GM19452 (cell line): ENCODE measurements around the gene UFSP1.
"Not testable (repeated sequence)": the region's sequence is repeated elsewhere in the genome, so short reads cannot be mapped to it uniquely, and the experiment has no call there.

Source experiments
- ATAC-seq: cut with Tn5 transposase; IDR thresholded peaks from one replicate; pipeline ENCODE4 v1.9.1; 2021; ENCODE audit not compliant: unreplicated experiment

Gene UFSP1

DNA sequence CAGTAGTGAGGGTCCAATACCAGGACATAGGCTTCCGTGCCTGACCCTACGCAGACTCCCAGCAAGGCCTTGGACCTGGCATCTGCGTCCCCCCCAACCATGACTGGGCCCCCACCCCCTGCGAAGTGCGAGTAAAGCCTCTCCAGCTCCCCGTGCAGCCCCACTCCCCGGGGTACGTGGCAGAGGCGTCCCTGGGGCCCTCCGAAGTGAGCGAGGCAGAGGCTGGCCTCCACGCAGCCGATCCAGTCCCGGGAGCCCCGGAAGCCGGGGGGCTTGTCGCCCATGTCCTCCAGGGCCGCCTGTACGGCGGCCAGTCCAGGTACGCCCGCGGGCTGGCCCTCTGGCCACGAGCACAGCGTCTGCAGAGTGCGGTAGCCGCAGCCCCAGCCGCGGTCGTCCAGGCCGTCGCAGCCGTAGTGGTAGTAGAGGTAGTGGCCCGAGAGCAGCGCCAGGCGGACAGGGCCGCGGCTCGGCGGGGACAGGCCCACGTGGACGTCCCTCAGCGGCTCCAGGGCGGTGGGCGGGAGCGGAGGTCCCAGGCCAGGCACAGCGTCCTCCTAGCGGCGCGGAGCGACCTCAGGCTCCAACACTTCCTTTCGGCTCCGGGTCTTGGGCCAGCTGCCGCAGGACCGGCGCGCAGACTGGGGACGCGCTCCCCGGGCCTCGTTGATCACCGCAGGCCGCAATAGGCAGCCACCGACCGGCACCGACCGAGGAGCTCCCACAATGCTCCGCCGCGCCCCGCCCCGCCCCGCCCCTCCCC lies at the start of gene UFSP1:
Gene UFSP1 (minus strand): TSS at position 728 of the 763 bp plus-strand sequence. CDS start 444 bp downstream, at position 284.
- ATAC-seq = peak; percentile 38

DNA sequence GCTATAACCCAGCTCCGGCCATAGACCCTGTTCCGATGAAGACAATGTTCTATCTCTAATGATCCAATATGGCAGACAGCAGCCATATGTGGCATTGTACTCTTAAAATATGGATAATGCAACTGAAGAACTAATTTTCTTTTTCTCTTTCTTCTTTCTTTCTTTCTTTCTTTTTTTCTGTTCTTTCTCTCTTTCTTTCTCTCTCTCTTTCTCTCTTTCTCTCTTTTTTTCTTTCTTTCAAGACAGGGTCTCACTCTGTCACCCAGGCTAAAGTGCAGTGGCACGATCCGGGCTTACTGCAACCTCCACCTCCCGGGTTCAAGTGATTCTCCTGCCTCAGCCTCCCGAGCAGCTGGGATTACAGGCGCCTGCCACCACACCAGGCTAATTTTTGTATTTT lies 46.7 kb upstream of the UFSP1 start:
- not testable (repeated sequence) for ATAC-seq

DNA sequence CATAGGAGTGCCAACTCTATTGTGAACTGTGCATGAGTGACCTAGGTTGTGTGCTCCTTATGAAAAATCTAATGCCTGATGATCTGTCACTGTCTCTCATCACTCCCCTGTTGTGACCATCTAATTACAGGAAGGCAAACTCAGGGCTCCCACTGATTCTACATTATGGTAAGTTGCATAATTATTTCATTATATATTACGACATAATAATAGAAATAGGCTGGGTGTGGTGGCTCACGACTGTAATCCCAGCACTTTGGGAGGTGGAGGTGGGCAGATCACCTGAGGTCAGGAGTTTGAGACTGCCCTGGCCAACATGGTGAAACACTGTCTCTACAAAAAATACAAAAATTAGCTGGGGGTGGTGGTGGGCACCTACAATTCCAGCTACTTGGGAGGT lies 45.9 kb upstream of the UFSP1 start:
- not testable (repeated sequence) for ATAC-seq

DNA sequence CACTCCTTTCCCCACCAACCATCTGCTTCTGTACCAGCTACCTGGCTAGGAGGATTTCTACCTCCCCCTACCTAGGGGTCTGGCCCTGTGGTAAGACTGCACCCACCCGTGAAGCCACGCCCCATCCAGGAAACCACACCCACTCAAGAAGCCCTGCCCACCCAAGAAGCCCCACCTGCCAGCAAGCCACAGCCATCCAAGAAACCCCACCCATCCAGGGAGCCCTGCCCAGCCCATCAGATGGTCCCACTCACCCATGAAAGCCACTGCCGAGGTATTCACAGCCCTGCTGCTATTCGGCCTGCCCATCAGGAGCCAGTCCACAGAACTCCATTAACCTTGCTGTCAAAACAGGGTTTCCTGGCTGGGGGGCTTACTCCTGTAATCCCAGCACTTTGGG lies 44.2 kb upstream of the UFSP1 start:
- ATAC-seq = no peak

DNA sequence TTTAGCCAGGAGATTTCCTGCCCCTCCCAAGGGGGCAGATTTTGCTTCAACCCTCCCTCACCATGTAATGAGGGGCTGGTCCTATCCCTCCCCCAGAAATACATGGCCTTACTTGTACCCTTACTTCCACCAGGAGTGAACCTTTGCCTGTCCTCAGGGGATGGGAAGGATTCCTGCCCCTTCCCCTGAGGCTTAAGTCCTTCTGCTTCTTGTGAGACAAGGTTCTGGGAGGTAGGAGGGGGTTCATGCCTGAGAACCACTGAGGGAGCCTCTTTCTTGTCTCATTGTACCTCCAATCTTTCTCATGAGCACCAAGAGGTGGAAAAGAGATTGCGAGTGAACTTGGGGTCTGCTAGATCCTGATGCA lies 40.3 kb upstream of the UFSP1 start:
- ATAC-seq = no peak

DNA sequence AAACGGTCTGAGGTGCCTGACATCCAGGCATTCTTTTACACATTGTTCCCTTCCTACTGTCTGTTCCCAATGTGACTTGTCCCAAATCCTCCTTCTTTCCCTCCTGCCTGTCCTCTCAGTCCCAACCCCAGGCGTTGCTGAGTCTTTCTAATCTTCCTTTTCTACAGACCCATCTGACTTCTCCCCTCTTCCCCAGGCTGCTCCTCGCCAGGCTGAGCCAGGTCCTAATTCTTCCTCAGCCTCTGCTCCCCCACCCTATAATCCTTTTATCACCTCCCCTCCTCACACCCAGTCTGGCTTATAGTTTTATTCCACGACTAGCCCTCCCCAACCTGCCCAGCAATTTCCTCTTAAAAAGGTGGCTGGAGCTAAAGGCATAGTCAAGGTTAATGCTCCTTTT lies 34.1 kb upstream of the UFSP1 start:
- ATAC-seq = not testable (repeated sequence)

DNA sequence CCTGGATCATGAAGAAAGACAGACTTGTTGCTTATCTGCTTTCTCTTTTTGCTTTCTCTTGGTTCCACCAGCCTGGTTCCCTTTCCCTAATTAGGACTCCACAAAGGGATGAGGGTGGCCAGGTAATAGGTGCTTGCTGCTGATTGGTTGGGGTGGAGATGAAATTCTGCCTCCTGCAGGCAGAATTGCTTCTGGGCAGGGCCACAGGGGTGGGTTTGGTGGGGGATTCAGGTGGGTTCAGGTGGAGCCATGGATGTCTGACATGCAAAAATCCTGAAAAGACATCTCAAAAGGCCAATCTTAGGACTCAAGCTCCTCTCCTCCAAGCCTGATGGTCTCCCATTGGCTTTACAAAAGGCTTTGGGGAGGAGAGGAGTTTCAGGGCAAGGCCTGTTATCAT lies 31.5 kb upstream of the UFSP1 start:
- no peak for ATAC-seq

DNA sequence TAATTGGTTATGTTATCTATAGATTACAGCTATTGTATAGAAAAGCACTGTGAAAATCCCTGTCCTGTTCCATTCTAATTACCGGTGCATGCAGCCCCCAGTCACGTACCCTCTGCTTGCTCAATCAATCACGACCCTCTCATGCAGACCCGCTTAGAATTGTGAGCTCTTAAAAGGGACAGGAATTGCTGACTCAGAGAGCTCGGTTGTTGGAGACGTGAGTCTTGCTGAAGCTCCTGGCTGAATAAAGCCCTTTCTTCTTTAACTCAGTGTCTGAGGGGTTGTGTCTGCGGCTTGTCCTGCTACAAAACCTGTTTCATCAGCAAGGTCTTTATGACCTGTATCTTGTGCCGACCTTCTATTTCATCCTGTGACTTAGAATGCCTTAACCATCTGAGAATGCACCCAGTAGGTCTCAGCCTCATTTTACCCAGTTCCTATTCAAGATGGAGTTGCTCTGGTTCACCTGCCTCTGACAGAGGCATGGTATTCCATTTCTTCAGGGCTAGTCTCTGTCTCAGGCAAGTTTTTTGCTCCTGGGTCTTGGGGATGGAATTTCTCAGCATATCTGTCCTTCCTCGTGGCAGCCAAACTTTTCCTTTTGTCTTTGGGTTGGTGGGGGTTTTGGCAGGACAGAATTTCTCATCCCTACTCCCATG lies 30.4 kb upstream of the UFSP1 start:
- ATAC-seq = not testable (repeated sequence)

DNA sequence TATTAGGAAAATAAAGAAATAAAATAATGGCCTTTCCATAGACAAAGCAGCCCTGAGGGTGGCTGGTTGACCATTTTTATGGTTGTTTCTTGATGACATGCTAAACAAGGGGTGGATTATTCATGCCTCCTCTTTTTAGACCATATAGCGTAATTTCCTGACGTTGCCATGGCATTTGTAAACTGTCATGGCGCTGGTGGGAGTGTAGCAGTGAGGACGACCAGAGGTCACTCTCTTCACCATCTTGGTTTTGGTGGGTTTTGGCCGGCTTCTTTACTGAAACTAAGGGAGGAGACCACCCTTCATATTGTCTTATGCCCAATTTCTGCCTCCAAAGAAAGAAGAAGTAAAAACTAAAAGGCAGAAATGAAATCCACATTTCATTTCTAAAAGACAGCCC lies 29.8 kb upstream of the UFSP1 start:
- ATAC-seq = not testable (repeated sequence)

DNA sequence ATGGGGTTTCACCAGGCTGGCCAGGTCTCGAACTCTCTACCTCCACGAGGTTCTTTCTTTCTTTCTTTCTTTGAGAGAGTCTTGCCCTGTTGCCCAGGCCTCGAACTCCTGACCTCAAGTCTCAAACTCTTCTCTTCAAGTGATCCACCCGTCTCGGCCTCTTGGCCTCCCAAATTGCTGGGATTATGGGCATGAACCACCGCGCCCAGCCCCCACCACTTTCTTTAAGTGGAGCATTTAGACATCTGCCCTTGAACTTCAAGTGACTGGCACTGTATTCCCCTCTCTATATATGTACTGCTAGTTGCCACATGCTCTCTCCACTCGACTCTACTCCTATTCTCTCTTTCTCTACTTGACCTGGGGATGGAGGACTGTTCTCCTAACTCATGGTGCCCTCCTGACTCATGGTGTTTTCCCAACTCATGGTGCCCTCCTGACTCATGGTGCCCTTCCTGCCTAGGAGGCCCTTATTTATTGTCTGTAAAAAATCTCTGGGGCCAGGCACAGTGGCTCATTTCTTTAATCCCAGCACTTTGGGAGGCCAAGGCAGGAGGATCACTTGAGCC lies 25.4 kb upstream of the UFSP1 start:
- ATAC-seq = no peak

DNA sequence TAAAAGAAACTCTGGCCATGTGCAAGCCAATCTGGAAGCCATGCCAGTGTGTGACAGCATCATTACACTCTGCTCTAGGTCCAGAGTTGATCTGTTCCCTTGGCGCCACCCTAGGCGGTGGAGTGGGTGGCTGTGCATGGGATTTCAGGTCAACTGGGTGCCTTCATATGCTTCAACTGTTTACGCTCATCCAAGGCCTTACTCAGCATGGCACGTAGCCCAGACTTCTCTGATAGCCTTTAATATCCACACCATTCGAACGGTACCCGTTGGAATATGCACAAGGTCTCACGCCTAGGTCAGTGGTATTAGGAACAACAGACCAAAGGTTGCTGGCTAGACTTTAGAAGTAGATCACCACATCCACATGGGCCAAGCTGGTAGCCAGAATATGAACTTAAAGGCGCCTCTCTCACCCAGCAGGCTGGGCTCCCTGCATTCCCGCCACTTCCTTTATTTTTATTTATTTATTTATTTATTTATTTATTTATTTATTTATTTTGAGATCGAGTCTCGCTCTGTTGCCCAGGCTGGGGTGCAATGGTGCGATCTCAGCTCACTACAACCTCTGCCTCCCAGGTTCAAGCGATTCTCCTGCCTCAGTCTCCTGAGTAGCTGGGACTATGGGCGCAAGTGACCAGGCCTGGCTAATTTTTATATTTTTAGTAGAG lies 24.8 kb upstream of the UFSP1 start:
- no peak for ATAC-seq

DNA sequence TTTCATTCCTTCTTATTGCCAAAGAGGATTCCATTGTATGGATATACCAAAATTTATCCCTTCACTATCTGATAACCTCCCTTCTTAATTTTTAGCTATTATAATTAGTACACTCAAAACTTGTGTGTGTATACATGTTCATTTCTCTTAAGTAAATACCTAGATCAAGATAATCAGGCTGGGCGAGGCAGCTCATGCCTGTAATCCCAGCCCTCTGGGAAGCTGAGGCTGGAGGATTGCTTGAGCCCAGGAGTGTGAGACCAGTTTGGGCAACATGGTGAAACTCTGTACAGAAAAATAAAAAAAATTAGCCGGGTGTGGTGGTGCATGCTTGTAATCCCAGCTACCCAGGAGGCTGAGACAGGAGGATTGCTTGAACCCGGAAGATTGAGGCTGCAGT lies 22.0 kb upstream of the UFSP1 start:
- ATAC-seq = no peak

DNA sequence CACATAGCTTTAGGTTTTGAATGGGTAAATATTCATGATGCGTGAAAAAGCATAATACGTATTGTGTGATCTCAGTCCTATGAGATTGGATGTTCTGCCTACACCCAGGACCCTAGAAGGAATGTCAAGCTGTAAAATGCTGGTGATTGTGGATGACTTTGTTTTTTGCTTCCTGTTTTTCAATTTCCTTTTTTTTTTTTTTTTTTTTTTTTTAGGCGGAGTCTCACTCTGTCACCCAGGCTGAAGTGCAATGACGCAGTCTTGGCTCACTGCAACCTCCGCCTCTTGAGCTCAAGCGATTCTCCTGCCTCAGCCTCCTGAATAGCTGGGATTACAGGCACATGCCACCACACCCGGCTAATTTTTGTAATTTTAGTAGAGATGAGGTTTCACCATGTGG lies 20.9 kb upstream of the UFSP1 start:
- ATAC-seq = not testable (repeated sequence)

DNA sequence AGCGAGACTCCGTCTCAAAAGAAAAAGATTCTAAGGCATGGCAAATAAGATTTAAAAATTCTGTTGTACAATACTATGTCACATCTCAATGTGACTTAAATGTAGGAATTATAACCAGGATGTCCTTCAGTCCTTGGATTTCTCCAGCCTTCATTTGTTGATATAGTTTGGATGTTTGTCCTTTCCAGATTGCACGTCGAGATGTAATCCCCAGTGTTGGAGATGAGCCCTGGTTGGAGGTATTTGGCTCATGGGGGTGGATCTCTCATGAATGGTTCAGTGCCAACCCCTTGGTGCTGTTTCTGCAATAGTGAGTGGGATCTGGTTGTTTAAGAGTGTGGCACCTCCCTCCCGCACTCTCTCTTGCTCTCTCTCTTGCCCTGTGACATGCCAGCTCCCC lies 19.0 kb upstream of the UFSP1 start:
- no peak for ATAC-seq

DNA sequence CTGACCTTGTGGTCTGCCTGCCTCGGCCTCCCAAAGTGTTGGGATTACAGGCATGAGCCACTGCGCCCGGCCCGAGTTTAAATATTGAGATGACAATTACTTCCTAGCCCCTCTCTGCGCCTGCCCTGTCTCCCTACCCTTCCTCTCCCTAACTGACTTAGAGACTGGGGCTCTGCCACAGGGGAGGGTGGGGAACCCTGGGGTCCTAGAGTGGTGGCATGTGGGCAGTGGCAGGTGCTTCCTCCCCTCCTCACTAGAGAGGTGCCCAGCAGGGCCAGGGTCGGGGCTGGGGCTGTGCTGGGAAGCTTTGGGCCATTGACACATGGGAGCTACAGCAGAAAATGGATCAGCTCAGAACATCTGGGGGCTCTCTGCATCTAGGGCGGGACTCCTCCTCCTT lies 13.1 kb upstream of the UFSP1 start:
- ATAC-seq = no peak

DNA sequence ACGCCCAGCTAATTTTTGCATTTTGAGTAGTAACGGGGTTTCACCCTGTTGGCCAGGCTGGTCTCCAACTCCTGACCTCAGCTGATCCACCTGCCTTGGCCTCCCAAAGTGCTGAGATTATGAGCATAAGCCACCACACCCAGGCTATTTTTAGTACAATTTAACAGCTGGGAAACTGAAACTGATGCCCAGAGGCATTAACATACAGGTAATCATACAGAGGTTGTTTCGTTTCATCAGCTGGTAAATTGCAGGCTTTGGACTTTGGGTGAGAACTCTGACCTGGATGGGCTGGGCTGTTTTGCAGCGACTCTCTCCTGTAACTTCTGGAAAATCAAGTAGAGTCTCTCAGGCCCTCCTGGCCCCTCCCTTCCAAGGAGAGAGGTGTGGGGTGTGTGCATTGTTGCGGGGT lies 12.4 kb upstream of the UFSP1 start:
- no peak for ATAC-seq

DNA sequence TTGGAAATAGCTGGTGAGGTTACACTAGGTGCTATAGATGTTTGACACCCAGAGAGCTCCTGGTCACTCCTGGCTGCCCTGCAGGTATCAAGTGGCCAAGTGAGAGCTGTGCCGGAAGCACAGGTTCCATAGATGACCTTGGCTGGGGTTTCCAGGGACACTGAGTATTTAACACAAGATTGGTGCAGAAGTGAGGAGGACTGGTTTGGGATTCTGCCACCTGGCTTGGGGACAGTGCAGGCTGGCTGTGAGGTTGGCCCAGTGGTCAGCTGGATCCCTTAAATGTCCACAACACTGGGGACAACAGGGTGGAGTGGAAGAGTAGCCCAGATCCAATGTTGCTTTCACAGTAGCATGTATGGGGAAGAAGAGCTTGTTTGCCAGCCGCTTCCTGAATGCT lies 11.5 kb upstream of the UFSP1 start:
- no peak for ATAC-seq

DNA sequence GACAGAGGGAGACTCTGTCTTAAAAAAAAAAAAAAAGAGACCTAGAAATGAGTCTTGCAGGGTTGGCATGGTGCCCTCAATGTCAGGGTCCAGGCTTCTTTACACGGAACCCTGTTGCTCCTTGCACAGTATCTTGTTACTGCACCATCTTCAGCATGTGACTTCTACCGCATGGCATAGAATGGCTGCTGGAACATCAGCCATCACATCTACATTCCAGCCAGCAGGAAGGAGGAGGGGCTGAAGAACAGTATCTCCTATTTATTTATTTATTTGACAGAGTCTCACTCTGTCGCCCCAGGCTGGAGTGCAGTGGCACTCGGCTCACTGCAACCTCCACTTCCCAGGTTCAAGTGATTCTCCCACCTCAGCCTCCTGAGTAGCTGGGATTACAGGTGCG lies 9.9 kb upstream of the UFSP1 start:
- no peak for ATAC-seq

DNA sequence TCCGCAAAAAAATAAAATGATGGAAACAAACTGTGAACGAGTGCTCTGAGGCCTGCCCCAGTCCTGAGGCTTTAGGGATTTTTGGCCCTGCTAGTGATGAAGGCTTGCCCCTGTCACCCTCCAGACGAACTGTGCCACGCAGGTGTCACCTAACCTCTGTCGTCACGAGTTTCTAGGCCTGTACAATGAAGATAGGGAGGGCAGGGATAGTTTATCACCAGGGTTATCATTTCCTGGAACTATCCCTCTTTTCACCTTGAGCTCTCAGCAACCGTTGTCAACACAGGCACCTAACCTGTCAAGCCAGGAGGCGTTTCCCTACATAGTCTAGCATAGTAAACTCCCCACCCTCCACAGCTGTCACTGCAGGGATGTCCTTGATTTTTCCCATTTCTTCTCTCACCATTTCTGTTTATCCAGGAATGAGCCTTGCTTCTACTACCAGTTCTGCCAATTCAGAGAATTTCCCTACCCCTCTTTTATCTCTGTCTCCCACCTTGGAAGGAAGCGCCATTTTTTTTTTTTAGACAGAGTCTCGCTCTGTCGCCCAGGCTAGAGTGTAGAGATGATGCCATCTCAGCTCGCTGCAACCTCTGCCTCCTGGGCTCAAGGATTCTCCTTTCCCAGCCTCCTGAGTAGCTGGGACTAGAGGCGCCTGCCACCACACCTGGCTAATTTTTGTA lies 8.4 kb upstream of the UFSP1 start:
- ATAC-seq = no peak

DNA sequence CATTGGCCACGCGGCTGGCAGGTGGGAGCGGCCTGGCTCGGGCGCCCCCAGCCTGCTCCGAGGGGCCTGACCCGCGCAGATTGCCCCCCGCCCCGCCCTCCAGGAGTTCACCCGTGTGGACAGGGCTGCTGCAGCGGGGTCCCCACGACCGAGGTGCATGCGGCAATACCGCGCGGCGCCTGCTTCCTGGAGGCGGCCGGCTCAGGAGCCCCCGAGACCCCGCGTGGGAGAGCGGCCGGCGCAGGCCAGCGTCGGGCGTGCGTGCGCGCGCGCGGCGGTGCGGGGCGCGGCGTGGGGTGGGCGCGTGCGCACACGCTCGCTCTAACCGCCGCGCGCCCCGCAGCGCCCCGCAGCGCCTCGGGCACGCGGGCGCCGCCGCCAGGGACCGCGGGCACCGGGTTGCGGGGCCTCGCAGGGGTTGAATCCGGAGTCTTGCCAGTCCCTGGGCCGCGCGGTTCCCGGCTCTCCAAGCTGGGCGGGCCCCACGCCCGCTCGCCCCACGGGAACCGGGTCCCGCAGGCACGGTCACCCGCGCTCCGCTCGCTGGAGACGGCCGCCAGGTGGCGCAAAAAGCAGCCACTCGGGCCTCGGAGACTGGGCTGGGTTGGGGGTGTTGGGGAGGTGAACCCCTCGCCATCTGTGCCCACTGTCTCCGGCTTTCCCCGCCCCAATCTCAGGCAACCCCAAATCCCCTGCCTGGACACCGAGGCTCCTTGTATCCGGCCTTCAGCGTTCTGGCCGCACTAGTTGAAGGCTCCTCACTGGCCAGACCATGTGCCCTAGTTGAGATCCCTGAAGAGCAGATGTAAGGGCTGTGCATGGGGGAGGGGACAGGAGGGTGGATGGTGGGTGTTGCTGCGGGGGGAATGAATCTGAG lies 7.5 kb upstream of the UFSP1 start:
- ATAC-seq = no peak
